HG03108 (cell line): ENCODE results near the gene SLC43A3.
A peak's percentile ranks its signal among the peaks of the same experiment; 100 is the strongest.

Experiments
- ATAC-seq: cut with Tn5 transposase; IDR thresholded peaks from one replicate; pipeline ENCODE4 v1.9.1; 2021; ENCODE audit warnings: moderate library complexity; ENCODE audit not compliant: unreplicated experiment

SLC43A3 gene

DNA sequence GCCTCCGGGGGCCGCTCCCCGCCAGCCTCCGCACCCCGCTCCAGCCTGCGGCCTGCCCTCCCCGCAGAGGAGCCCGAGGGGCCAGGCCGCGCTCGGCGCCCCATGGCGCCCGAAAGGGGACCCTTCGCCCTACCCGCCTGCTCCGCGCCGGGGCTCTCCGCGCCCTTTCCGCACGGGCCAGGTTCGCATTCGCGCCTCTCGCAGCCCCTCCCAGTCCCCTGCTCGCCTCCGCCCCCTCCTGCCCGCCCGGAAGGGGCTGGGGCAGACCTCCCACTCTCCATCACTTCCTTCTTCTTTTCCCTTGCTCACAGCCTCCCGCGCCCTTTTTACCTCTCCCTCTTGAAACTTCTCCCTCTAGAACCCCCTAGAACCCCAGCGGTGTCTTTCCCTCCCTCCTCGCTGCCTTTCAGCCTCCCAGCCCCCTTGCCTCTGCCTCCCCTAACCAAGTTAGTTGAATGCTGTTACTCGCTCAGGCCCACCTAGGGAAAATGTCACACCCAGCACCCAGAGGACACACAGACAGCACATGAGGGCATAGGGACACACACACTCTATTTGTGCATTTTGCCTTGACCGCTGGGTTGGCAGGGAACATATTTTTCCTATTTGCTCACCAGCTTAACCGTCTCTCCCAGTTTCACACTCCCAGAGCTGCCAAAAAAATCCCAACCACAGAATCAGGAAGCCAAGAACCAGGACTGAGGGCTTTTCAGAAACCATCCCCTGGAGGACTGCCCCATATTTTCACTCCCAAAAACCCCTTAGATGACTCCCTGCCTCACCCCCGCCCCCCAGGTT lies at the start of gene SLC43A3:
SLC43A3 (minus strand) TSS at position 193 of the 798 bp plus-strand sequence. CDS start 949 bp downstream, outside the sequence.
- ATAC-seq, result peak; percentile 37

DNA sequence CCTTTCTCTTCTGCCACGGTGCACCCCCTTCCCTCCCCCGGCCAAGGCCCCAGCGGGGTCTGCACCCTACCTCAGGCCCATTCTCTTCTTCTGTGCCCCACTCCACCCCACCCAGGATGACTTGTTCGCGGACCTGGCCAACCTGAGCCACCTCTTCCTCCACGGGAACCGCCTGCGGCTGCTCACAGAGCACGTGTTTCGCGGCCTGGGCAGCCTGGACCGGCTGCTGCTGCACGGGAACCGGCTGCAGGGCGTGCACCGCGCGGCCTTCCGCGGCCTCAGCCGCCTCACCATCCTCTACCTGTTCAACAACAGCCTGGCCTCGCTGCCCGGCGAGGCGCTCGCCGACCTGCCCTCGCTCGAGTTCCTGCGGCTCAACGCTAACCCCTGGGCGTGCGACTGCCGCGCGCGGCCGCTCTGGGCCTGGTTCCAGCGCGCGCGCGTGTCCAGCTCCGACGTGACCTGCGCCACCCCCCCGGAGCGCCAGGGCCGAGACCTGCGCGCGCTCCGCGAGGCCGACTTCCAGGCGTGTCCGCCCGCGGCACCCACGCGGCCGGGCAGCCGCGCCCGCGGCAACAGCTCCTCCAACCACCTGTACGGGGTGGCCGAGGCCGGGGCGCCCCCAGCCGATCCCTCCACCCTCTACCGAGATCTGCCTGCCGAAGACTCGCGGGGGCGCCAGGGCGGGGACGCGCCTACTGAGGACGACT lies 49.3 kb upstream of the SLC43A3 start:
- ATAC-seq, result peak; percentile 23

DNA sequence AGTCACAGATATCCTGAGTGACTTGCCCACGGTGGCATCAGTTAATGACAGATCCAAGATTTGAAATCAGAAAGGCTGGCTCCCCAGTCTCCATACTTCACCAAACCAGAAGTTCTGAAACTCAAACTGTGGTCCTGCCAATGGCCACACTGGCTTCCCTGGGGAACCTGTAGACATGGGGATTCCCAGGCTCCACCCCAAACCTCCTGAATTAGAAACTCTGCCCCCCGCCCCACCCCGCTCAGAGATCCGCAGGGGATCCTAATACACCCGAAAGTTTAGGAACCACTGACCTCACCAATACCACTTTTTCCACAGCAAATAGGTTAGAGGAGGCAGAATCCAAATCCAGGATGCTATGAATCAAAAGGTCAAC lies 48.7 kb upstream of the SLC43A3 start:
- no peak for ATAC-seq

DNA sequence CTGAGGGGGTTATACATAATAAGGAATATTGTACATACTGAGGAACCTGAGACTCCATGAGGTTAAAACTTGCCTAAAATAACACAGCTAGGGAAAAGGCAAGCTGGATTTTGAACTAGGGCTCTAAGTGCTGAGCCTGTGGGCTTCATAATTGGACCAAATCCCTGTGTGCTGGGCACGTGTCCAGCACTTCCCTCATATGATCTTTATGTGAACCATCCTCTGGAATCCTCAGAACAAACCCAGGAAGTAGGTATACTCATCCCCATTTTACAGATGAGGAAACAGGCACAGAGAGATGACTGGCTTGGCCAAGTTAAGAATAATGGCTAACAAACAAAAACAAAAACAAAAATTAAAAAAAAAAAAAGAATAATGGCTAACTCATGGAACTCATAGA lies 48.3 kb upstream of the SLC43A3 start:
- ATAC-seq, result no peak

DNA sequence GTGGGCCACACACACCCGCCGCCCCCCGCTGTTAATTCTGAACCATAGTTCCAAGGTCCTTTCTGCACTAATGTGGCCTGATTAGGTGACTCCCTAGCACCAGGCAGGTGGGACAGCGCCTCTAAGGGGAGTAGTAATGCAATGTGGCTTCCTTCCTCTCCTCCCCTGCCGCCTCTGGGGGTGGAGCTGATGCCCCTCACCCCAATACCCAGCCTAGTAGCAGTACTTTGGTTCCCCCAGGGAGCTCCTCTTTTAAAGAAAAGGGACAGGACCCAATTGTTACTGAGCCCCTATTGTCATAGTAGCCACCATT lies 47.8 kb upstream of the SLC43A3 start:
- no peak for ATAC-seq

DNA sequence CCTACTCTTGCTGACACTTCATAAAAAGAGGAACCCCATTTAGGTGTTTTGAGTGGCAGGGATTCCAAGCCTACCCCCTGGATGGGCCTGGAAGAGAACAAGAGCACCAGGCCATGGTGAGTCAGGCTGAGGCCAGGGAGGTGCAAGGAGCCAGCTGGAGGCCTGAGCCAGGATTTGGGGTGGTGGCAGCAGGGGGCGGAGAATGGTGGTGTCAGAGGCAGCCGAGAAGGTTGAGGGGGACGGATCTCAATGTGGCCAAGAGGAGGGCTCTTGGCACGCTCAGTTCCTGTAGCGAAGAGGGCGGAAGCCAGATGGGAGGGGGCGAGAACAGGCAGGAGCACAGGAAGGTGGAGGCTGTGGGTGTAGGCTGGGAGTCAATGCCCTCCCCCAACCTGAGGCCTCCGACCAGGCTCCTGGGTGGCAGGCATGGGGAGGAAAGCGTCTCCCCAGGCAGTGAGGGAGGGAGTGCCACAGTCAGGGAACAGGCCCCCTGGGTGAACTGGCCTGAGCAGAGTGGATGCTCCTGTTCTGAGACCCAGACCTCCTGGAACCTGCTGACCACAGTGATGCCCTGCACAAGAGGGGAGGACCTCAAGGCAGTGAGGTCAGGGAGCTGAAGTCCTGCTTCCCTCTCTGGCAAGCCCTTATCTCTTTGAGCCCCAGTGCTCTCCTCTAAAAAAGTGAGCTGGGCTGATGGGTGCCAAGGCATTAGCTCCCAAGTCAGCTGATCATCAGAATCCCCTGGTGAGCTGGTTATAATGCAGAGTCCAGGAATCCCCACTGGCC lies 47.3 kb upstream of the SLC43A3 start:
- peak; percentile 32 for ATAC-seq

DNA sequence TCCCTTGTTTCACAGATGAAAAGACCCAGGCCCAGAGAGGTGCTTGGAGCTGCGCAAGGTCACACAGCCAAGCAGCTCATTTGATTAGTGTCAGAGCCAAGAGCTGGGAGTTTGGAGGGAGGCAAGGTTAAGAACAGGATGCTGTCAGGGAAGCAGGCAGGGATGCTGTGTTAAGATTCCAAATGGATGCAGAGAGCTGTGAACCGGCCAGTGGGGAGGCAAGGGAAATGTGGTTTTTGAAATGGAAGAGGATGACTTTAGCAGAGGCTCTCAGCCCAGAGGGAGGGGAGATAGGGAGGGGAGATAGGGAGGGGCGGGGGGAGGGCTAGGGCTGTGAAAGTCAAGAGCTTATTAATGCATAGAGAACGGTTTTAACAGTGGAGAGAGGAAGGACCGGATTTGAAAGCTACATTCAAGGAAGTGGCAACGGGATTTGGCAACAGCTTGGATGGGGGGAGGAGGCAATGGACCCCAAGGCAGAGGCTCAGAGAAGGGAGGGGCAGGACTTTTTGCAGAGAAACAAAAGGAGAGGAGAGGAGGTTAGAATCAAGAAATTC lies 46.4 kb upstream of the SLC43A3 start:
- ATAC-seq, result no peak

DNA sequence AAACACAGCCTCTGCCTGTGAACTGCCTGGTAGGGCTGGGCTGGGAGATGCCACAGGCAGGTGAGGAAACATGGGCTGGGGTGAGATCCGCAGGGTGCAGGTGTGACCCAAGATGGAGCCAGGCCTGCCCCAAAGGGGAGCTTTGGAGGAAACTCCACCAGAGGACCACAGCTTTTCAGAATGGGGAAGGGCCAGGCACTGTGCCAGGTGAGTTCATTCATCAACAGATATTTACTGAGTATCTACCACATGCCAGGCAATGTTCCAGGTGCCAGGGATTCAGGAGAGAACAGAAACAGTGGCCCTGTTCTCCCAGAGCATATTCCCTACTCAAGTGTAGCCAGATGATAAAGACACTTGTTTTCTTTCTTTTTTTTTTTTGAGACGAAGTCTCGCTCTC lies 44.6 kb upstream of the SLC43A3 start:
- no peak for ATAC-seq

DNA sequence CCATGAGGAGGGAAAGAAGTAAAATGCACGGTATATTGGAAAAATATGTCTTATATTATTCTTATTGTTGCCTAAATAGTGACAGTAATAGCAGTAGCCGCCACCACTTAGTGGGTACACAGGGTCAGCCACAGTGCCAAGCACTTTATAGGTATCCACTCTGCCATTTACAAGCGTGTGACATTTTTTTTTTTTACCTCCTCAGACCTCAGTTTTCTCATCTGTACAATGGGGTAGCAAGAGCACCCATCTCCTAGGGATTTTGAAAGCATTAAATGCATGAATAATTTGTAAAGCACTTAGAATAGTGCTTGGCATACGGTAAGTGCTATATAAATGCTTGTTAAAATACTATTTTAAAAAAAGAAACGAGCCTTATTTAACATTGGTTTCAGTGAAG lies 42.3 kb upstream of the SLC43A3 start:
- ATAC-seq, result no peak

DNA sequence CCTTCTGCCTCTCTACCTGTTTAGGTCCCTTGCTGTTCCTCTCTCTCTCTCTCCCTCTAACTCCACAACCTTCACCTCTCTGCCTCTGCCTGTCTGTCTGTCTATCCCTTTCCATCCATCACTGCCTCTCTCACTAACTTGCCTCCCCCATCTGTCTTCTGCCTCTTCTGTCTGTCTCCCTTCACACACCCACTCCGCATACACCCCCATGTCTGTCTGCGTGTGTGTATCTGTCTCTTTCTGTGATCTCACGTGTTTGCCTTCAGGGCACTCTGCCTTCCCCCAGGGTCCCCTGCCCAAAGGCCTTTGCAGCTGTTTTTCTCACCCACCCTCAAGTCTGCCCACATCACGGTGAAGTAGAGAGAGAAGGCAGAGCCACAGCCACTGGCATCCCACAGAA lies 41.4 kb upstream of the SLC43A3 start:
- ATAC-seq, result no peak

DNA sequence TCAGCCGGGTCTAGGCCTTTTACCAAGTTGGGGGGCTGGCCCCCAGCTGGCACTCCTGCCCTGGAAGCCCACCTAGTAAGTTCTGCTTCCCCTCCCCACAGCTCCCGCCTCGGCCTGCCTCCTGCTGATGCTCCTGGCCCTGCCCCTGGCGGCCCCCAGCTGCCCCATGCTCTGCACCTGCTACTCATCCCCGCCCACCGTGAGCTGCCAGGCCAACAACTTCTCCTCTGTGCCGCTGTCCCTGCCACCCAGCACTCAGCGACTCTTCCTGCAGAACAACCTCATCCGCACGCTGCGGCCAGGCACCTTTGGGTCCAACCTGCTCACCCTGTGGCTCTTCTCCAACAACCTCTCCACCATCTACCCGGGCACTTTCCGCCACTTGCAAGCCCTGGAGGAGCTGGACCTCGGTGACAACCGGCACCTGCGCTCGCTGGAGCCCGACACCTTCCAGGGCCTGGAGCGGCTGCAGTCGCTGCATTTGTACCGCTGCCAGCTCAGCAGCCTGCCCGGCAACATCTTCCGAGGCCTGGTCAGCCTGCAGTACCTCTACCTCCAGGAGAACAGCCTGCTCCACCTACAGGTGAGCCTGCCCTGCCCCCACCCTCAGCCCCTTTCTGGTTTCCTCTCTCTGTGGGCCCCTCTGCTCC lies 40.7 kb upstream of the SLC43A3 start:
- ATAC-seq, result no peak

DNA sequence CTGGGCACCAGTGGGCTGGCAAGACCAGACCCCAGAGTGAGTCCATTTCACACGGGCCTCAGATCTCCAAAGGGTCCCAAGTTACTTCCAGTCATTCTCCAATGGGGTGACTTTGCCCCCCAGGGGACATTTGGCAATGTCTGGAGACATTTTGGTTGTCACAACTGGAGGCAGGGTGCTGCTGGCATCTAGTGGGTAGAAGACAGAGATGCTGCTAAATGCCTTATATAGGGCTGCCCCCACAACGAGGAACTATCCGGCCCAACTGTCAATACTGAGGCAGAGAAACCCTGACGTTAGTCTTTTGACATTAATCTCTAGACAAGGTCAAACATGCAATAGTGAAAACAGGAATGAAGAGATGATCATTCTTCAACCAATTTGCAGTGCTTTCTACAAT lies 39.8 kb upstream of the SLC43A3 start:
- ATAC-seq, result no peak

DNA sequence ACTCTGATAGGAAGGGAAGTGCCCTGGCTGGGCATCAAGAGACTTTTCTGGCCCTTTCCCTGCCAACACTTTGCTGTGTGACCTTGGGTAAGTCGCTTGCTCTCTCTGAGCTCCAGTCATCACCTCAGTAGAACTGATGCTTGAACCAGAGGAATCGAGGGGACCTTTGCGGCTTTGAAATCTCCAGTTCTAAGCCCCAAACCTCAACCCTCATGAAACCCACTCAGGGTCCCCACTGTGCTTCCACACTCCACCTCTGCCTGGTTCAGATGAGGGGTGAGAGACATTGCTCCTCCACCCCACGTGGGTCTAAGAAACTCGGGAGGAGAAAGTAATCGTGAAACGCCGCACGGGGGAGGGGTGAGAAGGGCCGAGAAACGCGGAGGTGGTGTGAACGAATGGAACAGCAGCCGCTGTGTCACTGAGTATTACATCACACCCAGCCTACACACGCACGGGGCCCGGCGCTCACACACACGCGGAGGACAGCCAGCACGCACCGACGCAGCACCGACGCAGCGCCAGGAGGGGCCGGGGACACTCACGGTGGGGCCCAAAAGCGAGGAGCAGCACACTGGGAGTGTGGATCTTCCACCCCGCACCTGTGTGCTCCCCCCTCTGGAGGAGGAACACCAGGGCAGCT lies 37.7 kb upstream of the SLC43A3 start:
- ATAC-seq, result no peak

DNA sequence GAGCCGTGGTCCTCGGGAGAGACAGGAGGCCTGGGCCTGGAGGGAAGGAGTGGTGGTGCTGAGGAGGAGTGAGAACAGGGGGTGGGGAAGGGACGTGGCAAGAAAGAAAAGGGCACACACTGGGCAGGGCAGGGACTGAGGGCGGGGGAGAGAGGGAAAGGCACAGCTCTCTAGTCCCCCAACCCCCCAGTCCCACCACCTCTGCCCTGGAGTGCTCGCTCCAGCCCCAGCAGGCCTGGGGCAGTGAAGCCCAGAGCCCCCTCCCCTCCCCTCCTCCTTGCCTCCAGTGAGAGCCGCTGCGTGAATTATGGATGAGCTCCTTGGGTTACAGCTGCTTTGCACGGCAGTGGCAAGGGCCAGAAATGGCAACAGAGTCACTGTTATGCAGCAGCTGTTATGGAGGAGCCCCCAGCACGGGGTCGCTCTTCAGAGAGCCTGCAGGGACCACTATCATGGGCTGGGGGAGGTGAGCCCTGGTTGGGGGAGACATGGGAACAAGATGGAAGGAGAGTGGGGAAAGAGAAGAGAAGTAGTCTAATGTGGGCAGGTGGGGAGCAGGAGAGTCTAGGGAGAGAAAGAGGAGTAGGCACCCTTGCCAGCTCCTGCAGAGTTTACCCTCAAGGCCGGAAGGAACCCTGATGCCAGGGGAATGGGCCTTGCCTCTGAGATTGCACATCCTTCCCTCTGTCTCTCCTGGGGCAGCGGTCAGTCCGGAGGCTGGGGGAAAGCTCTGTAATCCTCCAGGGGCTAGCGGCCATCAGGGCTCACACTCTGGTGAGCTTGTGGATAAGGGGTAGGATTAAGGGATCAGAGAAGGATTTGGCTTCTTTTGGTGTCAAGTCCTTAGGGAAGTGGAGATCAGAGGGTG lies 37.0 kb upstream of the SLC43A3 start:
- ATAC-seq, result no peak

DNA sequence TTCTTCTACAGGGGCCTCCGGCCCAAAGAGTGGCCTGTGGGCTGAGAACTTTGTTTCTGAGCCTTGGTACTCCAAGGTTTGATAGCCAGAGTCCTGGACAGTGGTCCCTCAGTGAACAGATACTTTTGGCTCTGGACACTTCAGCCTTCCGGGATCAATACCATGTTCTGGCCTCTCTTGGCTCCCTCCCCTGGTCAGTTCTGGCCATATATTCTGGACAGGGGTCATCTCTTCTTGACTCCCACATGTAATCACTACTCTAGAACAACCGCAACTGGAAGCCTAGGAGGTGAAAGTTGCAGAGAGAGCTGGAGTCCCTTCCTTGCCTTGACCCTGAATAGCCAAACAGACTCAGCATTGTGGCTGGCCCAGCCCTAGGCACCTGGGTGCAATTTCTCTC lies 35.7 kb upstream of the SLC43A3 start:
- no peak for ATAC-seq

DNA sequence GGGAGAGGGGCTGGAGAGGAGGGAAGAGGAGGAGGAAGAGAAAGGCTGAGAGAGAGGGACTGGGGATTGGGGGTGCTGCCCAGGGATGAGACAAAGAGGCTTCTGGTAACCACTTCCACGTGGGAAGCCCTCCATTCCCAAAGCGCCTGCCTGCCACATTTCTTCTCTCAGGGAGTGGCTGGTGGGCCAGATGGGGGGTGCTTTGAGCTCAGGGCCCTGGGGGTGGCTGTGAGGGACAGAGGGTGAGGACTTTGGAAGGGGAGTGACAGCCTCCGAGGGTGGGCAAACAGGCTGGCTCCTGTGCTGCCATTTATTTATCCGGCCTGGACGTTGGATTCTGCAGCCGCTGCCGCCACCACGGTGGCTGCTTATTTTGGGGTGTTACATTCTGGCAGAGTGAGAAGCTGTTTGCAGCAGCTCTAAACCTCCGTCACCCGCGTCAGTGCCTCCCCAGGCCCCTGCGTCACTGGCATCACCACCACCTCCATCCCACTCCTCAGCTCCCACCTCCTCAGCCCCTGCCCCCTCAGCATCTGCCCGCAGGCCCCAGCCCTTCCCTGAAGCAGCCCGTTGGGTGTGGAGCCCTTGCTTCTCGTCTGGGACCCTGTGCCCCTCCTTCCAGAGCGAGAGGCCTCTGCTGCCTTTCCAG lies 35.0 kb upstream of the SLC43A3 start:
- ATAC-seq, result no peak

DNA sequence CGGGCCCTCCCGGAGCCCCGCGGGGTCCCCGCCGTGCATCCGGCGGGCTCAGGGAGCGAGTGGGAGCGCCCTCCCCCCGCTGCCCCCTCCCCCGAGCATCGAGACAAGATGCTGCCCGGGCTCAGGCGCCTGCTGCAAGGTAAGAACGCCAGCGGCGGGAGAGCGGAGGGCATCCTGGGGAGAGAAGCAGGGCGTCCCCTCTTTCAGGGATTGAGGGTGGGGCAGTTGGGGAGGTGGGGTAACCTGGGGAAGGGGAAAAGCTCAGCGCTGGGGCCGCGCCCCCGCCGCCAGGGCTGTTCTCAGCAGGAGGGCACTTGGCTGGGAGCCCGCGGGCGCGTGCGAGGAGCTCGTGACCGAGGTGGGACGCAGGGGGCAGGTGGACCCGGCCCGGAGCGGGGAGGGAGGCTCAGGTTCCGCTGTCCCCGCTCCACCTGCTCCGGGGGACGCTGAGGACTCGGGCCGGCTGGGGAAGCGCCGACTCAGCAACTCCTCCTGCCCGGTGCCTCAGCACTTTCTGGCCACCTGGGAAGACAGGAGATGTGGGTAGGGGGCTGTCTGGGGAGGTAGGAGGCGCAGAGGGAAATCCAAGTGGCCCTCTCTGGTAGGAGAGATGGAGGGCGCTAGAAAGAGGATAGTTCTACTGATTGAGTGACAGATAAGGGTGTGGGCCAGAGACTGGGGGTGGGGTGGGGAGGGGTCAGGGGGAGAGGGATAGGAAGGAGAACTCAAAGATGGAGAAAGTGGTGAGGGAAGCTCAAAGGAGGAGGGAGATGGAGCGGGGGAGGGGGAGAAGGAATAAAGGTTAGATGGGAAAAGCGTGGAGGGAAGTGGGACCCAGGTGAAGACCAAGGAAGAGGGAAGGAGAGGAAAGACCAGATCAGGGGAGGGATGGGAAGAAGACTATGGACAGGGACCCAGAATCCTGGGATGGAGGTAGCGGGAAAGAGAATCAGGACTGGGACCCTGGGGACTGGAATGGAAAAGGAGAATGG lies 34.1 kb upstream of the SLC43A3 start:
- no peak for ATAC-seq
